Epidermal melanocyte (primary cell): ENCODE measurements around the gene ITPRIP.

Experiments used
- DNase-seq: peaks from one replicate; pipeline ENCODE4 v3.0.0; 2011; ENCODE audit warnings: low spot score; ENCODE audit not compliant: insufficient read length

ITPRIP gene, protein sequence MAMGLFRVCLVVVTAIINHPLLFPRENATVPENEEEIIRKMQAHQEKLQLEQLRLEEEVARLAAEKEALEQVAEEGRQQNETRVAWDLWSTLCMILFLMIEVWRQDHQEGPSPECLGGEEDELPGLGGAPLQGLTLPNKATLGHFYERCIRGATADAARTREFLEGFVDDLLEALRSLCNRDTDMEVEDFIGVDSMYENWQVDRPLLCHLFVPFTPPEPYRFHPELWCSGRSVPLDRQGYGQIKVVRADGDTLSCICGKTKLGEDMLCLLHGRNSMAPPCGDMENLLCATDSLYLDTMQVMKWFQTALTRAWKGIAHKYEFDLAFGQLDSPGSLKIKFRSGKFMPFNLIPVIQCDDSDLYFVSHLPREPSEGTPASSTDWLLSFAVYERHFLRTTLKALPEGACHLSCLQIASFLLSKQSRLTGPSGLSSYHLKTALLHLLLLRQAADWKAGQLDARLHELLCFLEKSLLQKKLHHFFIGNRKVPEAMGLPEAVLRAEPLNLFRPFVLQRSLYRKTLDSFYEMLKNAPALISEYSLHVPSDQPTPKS

GRCh38 chr10:104337985-104338735 lies at the start of gene ITPRIP:
ITPRIP (minus strand) TSS chr10:104338465; CDS start chr10:104316051, 22,414 bp downstream.
- peak; percentile 67 for DNase-seq

GRCh38 chr10:104387130-104387888 lies 49.0 kb upstream of the ITPRIP start:
- DNase-seq = no peak

DNA sequence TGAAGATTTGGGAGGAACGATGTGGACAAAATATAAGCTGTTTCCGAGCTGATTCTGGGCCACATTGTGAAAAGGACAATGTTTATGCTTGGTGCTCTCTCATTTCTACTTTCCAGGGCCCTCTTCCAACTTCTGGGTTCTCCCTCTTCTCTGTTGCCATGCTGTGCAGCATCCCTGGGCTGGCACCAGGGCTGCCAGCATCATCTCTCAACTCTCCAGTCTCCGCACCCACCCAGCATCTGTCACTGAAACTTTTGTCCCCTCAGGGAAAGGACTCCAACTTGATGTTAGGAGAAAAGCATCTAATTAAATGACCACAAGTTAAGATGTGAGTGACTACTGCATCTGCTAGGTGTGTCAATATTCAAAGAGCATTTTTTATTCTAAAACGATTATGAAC lies 42.1 kb upstream of the ITPRIP start:
- no peak for DNase-seq

DNA sequence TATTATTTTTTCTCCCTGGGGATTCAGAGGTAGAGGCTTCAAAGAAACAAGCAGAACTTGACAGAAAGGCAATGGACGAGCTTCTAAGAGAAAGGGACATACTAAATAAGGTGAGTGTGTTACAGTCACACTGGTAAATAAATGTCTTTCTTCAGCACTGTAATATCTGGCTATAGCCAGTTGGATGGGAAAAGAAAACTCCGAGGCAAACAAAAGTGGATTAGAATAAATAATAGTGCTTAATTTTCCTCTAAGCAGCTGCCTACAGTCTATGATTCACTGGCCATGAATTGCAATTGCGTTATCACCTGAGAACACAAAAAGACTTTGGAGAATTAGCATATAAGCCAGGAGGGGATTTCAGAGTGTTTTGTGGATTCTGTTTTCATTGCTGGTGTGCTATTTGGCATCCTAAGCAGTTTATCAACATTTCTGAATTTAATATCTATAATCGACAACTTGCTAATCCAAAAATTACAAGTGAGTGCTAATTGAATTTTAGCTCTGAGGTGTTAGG lies 38.6 kb upstream of the ITPRIP start:
- no peak for DNase-seq

DNA sequence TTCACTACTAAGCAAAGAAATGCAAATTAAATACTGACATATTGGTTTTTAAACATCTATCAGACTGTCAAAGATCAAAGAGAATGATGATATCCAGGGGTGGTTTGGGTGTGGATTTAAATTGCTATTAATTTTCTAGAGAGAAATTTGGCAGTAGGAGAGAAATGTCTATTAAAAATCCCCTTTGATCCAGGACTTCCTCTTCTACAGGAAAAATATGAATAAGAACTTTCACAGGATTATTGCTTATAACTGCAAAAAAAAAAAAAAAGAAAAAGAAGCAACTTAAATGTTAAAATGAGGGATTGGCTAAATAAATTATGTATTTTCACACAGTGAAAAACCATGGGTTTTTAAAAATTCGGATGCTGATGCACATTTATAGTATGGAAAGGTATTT lies 36.3 kb upstream of the ITPRIP start:
- DNase-seq = no peak

DNA sequence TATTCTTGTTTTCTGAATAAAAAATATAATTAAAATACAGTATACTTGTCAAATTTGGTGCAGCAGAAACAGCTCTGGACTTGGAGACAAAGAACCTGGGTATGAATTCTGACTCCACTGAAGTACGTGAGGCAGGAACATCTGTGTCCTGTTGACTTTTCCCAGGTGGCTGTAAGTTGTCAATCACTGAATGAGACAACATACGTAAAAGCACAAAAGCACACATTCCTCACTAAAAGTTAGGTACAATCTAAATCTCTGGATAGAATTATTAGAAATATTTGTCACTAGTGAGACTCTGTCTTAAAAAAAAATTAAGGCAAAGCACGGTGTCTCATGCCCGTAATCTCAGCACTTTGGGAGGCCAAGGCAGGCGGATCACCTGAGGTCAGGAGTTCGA lies 33.5 kb upstream of the ITPRIP start:
- DNase-seq = no peak

DNA sequence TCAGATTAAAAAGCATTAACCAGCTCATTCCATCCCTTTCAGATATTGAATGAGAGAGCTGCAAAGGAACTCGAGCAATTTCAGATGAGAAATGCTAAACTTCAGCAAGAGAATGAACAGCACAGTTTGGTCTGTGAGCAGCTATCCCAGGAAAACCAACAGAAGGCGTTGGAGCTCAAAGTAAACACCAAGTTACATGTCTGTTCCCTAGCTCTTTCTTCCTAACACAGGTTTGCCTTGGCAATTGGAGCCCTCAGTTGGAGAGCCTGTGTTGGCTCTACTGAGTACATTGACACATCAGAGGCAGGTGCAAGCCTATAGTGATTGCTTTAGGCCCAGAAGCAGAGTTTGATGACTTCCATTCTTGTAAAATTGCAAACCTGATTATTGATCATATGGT lies 30.1 kb upstream of the ITPRIP start:
- DNase-seq = no peak

DNA sequence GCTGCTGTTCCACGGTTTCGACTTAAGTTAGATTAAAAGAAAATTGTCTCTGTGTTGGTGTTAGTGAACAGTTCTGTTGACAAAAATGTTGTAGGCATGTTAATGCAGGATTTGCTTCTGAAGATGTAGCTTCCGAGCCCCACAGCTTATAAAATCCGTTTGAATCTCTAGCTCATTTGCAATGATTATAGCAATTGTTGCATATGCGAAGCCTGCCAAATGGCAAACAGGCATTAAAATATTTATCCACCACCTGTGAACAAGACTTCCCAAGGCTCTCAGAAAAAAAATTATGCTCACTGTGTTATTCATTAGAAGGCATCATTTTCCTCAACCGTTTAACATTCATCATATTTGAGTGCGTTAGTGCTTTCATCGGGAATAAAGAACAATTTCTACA lies 29.6 kb upstream of the ITPRIP start:
- DNase-seq = no peak

DNA sequence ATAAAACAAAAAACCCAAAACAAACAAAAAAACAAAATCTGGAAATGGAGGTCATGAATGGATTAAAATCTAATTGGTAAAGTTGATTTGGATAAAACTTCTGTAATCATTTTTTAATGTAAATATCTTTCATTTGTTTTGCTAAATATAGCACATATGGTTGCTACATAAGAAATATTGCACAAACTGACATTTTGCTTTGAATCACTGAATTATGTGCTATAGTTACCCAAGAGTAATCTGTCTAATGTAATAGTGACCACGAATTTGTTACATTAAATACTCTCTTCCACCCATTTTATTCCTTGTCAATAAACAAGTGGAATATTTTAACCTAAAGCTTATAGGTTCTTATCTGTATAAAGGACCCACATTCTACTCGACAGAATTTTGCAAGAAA lies 21.5 kb upstream of the ITPRIP start:
- no peak for DNase-seq

DNA sequence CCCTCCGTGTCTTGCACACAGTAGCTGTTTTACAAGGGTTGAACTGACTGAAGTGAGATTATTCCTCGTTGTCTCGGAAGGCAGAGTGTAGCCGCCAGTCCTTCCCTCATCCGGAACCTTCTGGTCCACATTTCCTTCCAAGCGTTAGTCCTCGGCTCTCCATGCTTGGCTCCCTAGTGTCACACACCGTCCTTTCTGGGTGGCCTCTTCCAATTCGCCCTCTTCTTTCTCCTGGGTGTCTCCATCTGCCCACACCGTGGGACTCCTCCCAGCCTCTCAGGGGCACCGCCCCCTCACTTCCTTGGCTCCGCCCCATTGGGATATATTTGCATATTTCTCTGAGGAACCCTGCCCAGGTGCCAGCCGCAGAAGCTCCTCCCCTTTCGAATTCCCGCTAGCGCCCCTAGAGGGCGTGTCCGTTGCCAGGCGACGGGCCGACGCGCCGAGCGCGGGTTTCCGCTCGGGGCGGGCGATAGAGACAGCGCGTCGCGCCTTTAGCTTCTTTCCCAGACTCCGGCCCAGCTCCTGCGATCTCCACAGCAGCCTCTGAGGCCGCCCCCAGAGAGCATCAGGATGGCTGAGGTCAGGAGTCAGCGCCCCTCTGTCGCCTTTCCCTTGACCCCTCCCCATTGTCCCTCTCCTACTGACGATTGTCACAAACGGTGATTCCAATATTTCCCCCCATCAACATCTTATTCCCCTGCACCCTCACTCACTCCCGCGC lies 15.2 kb upstream of the ITPRIP start, which contains the start of gene CFAP58:
Gene CFAP58, plus strand, starts transcription at position 509 of the 724 bp plus-strand sequence. Its CDS starts 65 bp downstream, at position 574.
- peak; percentile 67 for DNase-seq

GRCh38 chr10:104351919-104352318 lies 13.7 kb upstream of the ITPRIP start:
- DNase-seq = no peak

DNA sequence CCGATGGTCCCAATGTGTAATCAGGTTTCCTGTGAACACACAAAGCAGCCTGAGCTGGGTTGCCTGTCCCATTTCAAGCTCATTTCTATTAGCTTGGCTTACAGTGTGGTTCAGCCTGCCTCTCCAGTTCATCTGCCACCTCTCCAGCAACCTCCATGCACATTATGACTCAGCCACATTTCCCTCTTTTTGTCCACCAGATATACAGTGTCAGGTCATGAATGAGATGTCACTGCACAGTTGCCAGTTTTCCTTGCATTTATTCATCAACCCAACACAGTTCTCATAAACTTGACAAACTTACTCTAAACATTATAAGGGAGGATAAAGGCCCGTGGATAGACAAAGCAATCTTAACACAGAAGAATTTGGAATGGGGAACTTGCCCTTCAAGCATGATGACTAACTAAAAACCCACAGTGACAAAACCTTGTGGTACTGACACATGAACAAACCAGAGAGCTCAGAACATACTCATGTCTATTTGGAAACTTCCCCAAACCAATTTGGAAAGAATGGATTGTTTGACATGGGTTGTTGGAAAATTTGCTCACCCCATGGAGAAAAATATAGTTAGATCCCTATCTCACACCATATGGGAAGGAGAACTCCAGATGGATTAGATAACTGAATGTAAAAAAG lies 12.9 kb upstream of the ITPRIP start:
- DNase-seq = no peak

- peak; percentile 51 for DNase-seq
Observed at GRCh38 chr10:104350127-104350635, 11.9 kb upstream of the ITPRIP start.

- no peak for DNase-seq
Observed at GRCh38 chr10:104349623-104350126, 11.4 kb upstream of the ITPRIP start.

GRCh38 chr10:104348601-104349000 lies 10.3 kb upstream of the ITPRIP start:
- DNase-seq = no peak

DNA sequence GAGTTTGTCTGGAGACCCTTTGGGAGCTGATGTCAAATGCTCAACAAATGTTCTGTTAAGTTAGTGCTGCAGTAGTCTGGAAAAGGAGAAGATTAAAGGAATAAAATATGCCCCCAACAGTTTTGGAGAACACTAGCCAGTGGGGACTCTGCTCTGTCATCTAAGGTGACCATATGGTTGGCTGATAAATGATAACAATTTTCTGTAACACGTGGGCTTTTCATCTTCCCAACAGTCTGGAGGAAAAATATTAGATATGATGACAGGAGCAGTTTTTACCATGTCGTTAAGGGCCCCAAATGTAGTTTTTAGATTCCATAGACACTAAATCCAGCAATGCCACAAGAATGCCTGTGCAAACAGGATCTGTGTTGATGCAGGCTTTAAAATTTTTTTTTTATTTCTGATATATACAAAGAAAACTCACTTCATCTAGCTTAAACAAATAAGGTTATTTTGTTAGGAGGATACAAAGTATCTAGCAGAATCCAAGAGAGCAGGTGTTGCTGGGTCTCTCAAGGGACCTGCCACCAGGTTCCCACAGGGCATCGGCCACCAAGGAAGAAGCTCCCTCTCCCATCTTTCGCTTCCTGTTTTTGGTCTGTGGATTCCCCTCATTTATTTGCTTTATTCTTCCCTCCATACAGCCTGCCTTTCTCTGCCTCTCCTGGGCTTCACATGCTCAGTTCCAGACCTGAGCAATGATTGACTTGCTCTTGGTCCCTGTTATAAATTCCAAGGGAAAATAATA lies 9.2 kb upstream of the ITPRIP start:
- DNase-seq = no peak

DNA sequence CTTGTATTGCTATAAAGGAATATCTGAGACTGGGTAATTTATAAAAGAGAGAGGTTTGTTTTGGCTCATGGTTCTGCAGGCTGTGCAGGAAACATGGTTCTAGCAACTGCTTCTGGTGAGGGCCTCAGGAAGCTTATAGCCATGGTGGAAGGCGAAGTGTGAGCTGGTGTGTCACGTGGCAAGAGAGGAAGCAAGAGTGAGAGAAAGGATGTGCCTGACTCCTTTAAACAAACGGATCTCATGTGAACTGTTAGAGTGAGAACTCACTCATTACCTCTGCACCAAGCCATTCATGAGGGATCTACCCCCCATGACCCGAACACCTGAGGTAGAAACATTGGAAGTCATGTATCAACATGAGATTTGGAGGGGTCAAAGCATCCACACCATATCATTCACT lies 7.7 kb upstream of the ITPRIP start:
- no peak for DNase-seq

GRCh38 chr10:104345515-104345914 lies 7.2 kb upstream of the ITPRIP start:
- DNase-seq = no peak

DNA sequence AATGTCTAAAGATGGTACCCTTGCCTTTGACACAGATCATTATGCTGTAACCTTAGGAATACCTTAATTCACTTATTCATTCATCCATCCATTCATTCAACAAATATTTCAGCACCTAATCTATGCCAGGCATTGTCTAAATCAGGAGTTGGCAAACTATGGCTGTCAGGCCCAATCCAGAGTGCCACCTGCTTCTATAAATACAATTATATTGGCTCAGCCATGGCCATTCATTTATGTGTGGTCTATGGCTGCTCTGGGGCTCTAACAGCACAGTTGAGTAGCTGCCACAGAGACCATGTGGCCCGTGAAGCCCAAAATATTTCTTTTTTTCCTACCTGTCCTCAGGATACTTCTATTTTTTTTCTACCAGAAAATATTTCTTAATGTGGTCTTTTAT lies 6.0 kb upstream of the ITPRIP start:
- no peak for DNase-seq
